ENCODE results near the gene MRPS35.

MRPS35 gene

GRCh38 chr12:27790179-27790578 lies 79.5 kb downstream of the MRPS35 start:
- Histone ChIP-seq H3K27me3 (ENCODE audit: control insufficient read depth in 1 of 2, insufficient read depth in 1 of 2, low read length in 2 of 2) (no peaks in the 10 kb centered on the region), H2AFZ (ENCODE audit: low read depth, low read length) (no peak overlapping the region), H3K27ac (ENCODE audit: low read length, poor library complexity, severe bottlenecking) (no peak overlapping the region), H3K79me1 (replicated peaks; ENCODE audit: low read length, poor library complexity, severe bottlenecking) (peaks cover 49% of the 10 kb centered on the region), H3K4me2 (ENCODE audit: low read length, poor library complexity, severe bottlenecking) (no peak overlapping the region), H2BK12ac (ENCODE audit: low read length in 2 of 2) (no peak overlapping the region), H2BK120ac (ENCODE audit: low read depth, low read length) (no peak overlapping the region), H3K9me3 (ENCODE audit: control insufficient read depth, low read length) (no peaks in the 10 kb centered on the region), H2AK5ac (ENCODE audit: low read length, severe bottlenecking) (no peak overlapping the region), H2BK5ac (ENCODE audit: low read depth, low read length, poor library complexity, severe bottlenecking) (no peak overlapping the region), H4K8ac (ENCODE audit: low read length) (no peak overlapping the region), H3K4me1 (ENCODE audit: control insufficient read depth, insufficient read depth, low read depth, low read length) (no peaks in the 10 kb centered on the region), H3K14ac (ENCODE audit: low read length in 2 of 2) (no peak overlapping the region), H4K91ac (ENCODE audit: low read length) (no peak overlapping the region), H3K18ac (ENCODE audit: low read depth in 1 of 2, low read length in 2 of 2) (no peak overlapping the region), H3K9ac (ENCODE audit: low read length) (no peak overlapping the region), H3K23ac (ENCODE audit: low read length in 2 of 2) (no peak overlapping the region), H2BK15ac (ENCODE audit: low read depth, poor library complexity, severe bottlenecking) (no peak overlapping the region), H3K4ac (ENCODE audit: low read depth in 1 of 2, low read length in 2 of 2) (no peak overlapping the region), H3K36me3 (ENCODE audit: control insufficient read depth in 1 of 2, insufficient read depth in 2 of 2, low read depth in 1 of 2, low read length in 2 of 2) (peaks cover 16 to 60% of the 10 kb centered on the region in 2 experiments), H3K4me3 (ENCODE audit: insufficient read depth in 1 of 2, low read depth in 1 of 2, low read length in 2 of 2) (no peak overlapping the region)
- 100% methylated on average over 1 of the region's 2 CpGs for WGBS
- no peak for DNase-seq

- Histone ChIP-seq H3K27me3 (ENCODE audit: control insufficient read depth in 1 of 2, insufficient read depth in 1 of 2, low read length in 2 of 2) (no peaks in the 10 kb centered on the region), H3K14ac (ENCODE audit: low read length in 2 of 2) (no peak overlapping the region), H3K27ac (ENCODE audit: low read length, poor library complexity, severe bottlenecking) (no peak overlapping the region), H3K4me2 (ENCODE audit: low read length, poor library complexity, severe bottlenecking) (no peak overlapping the region), H3K79me1 (replicated peaks; ENCODE audit: low read length, poor library complexity, severe bottlenecking) (peaks cover 34% of the 10 kb centered on the region), H3K4me3 (ENCODE audit: insufficient read depth in 1 of 2, low read depth in 1 of 2, low read length in 2 of 2) (no peak overlapping the region), H3K18ac (ENCODE audit: low read depth in 1 of 2, low read length in 2 of 2) (no peak overlapping the region), H4K8ac (ENCODE audit: low read length) (no peak overlapping the region), H2BK12ac (ENCODE audit: low read length in 2 of 2) (no peak overlapping the region), H3K36me3 (ENCODE audit: control insufficient read depth in 1 of 2, insufficient read depth in 2 of 2, low read depth in 1 of 2, low read length in 2 of 2) (peaks cover 23 to 88% of the 10 kb centered on the region in 2 experiments), H2BK5ac (ENCODE audit: low read depth, low read length, poor library complexity, severe bottlenecking) (no peak overlapping the region), H4K91ac (ENCODE audit: low read length) (no peak overlapping the region), H3K4ac (ENCODE audit: low read depth in 1 of 2, low read length in 2 of 2) (no peak overlapping the region), H3K23ac (ENCODE audit: low read length in 2 of 2) (no peak overlapping the region), H3K4me1 (ENCODE audit: control insufficient read depth, insufficient read depth, low read depth, low read length) (no peaks in the 10 kb centered on the region), H2AK5ac (ENCODE audit: low read length, severe bottlenecking) (no peak overlapping the region), H3K9me3 (ENCODE audit: control insufficient read depth, low read length) (no peaks in the 10 kb centered on the region), H2BK15ac (ENCODE audit: low read depth, poor library complexity, severe bottlenecking) (no peak overlapping the region), H2BK120ac (ENCODE audit: low read depth, low read length) (no peak overlapping the region), H2AFZ (ENCODE audit: low read depth, low read length) (no peak overlapping the region), H3K9ac (ENCODE audit: low read length) (no peak overlapping the region)
- DNase-seq: no peak
- WGBS: 98% methylated on average over 4 of the region's 6 CpGs
Measured at GRCh38 chr12:27794818-27795584, 84.4 kb downstream of the MRPS35 start.

DNA sequence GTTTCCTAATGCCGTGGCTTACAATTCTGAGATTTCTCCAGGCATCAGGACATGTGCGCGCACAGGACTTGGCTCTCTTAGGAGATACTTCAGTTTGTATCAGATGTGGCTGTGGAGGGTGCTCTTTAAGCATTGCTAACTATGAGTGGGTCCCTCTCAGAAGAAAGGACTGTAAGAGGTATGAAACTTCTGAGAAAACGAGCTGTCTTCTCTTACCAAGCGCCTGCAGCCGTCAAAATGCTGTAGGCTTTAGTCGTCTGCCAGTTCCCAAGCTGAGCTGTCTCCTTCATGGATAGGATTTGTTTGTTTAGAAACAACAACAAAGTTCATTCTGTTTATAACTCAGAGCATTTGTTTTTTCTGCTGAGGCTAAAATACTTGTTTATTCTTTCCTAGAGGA lies 85.5 kb downstream of the MRPS35 start:
- H4K91ac ChIP-seq (ENCODE audit: low read length): no peak overlapping the region
- no peaks in the 10 kb centered on the region for H3K27me3 ChIP-seq (ENCODE audit: control insufficient read depth in 1 of 2, insufficient read depth in 1 of 2, low read length in 2 of 2)
- H3K4me2 ChIP-seq (ENCODE audit: low read length, poor library complexity, severe bottlenecking): no peak overlapping the region
- peaks cover 27% of the 10 kb centered on the region for H3K79me1 ChIP-seq (replicated peaks; ENCODE audit: low read length, poor library complexity, severe bottlenecking)
- H3K27ac ChIP-seq (ENCODE audit: low read length, poor library complexity, severe bottlenecking): no peak overlapping the region
- H3K4ac ChIP-seq (ENCODE audit: low read depth in 1 of 2, low read length in 2 of 2): no peak overlapping the region
- H3K9ac ChIP-seq (ENCODE audit: low read length): no peak overlapping the region
- no peak overlapping the region for H2BK12ac ChIP-seq (ENCODE audit: low read length in 2 of 2)
- H3K36me3 ChIP-seq (ENCODE audit: control insufficient read depth in 1 of 2, insufficient read depth in 2 of 2, low read depth in 1 of 2, low read length in 2 of 2): peaks cover 23 to 92% of the 10 kb centered on the region in 2 experiments
- H2BK120ac ChIP-seq (ENCODE audit: low read depth, low read length): no peak overlapping the region
- H2AFZ ChIP-seq (ENCODE audit: low read depth, low read length): no peak overlapping the region
- WGBS: 90% methylated on average over 6 of the region's 7 CpGs
- H3K4me3 ChIP-seq (ENCODE audit: insufficient read depth in 1 of 2, low read depth in 1 of 2, low read length in 2 of 2): no peak overlapping the region
- no peak overlapping the region for H3K23ac ChIP-seq (ENCODE audit: low read length in 2 of 2)
- no peak overlapping the region for H2BK5ac ChIP-seq (ENCODE audit: low read depth, low read length, poor library complexity, severe bottlenecking)
- no peak overlapping the region for H3K14ac ChIP-seq (ENCODE audit: low read length in 2 of 2)
- H3K9me3 ChIP-seq (ENCODE audit: control insufficient read depth, low read length): no peaks in the 10 kb centered on the region
- H3K4me1 ChIP-seq (ENCODE audit: control insufficient read depth, insufficient read depth, low read depth, low read length): no peaks in the 10 kb centered on the region
- no peak overlapping the region for H4K8ac ChIP-seq (ENCODE audit: low read length)
- H2AK5ac ChIP-seq (ENCODE audit: low read length, severe bottlenecking): no peak overlapping the region
- no peak overlapping the region for H2BK15ac ChIP-seq (ENCODE audit: low read depth, poor library complexity, severe bottlenecking)
- no peak overlapping the region for H3K18ac ChIP-seq (ENCODE audit: low read depth in 1 of 2, low read length in 2 of 2)
- DNase-seq: no peak

DNA sequence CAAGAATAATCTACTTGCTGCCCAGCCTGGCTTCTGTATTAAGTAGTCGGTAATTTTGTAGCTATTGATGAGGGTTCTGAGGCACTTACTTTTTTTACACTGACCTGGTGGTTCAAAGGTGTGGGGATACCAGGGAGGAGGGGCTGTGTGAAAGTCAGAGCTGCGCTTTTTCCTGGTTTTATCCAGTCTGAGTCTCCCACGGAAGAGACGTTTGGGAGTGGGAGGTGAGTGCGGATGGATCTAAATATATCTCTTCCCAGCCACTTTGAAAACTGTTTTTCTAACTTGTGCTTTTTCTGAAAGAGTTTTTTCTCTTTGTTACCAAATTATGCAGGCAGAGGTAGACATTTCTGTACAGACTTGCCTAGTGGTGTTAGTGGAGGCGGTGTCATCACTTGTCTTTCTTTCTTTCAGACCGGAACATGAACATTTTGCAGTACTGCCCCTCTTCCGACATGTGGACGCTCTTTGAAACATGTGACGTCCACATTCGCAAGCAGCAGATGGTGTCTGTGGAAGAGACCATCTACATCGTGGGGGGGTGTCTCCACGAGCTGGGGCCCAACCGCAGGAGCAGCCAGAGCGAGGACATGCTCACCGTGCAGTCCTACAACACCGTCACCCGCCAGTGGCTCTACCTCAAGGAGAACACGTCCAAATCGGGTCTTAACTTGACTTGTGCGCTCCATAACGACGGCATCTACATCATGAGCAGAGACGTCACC lies 86.8 kb downstream of the MRPS35 start:
- Histone ChIP-seq H2AK5ac (ENCODE audit: low read length, severe bottlenecking) (no peak overlapping the region), H2BK12ac (ENCODE audit: low read length in 2 of 2) (no peak overlapping the region), H3K27ac (ENCODE audit: low read length, poor library complexity, severe bottlenecking) (no peak overlapping the region), H2BK15ac (ENCODE audit: low read depth, poor library complexity, severe bottlenecking) (no peak overlapping the region), H3K23ac (ENCODE audit: low read length in 2 of 2) (no peak overlapping the region), H3K27me3 (ENCODE audit: control insufficient read depth in 1 of 2, insufficient read depth in 1 of 2, low read length in 2 of 2) (no peaks in the 10 kb centered on the region), H3K18ac (ENCODE audit: low read depth in 1 of 2, low read length in 2 of 2) (no peak overlapping the region), H3K36me3 (ENCODE audit: control insufficient read depth in 1 of 2, insufficient read depth in 2 of 2, low read depth in 1 of 2, low read length in 2 of 2) (peaks cover 18 to 87% of the 10 kb centered on the region in 2 experiments), H4K8ac (ENCODE audit: low read length) (no peak overlapping the region), H3K9me3 (ENCODE audit: control insufficient read depth, low read length) (no peaks in the 10 kb centered on the region), H2BK120ac (ENCODE audit: low read depth, low read length) (no peak overlapping the region), H3K4ac (ENCODE audit: low read depth in 1 of 2, low read length in 2 of 2) (no peak overlapping the region), H4K91ac (ENCODE audit: low read length) (no peak overlapping the region), H3K79me1 (replicated peaks; ENCODE audit: low read length, poor library complexity, severe bottlenecking) (peaks cover 16% of the 10 kb centered on the region), H3K4me1 (ENCODE audit: control insufficient read depth, insufficient read depth, low read depth, low read length) (no peaks in the 10 kb centered on the region), H3K4me2 (ENCODE audit: low read length, poor library complexity, severe bottlenecking) (no peak overlapping the region), H3K14ac (ENCODE audit: low read length in 2 of 2) (no peak overlapping the region), H2AFZ (ENCODE audit: low read depth, low read length) (no peak overlapping the region), H3K4me3 (ENCODE audit: insufficient read depth in 1 of 2, low read depth in 1 of 2, low read length in 2 of 2) (no peak overlapping the region), H3K9ac (ENCODE audit: low read length) (no peak overlapping the region), H2BK5ac (ENCODE audit: low read depth, low read length, poor library complexity, severe bottlenecking) (no peak overlapping the region)
- no peak for DNase-seq
- 98% methylated on average over 21 of the region's 24 CpGs for WGBS

Measured in mesenchymal stem cell (in vitro differentiated cells and primary cell).